Sciatic nerve (tissue), 2 donors: ENCODE data around the gene TTC22. TPM values are rescaled to one million over a fixed set of nuclear protein-coding genes. Genes with fewer than 3 reads are reported as not detected.

Experiments used
- ATAC-seq: fragments of 200-7000 bp; cut with Tn5 transposase; one replicate; pipeline ENCODE4 v1.9.1; 2020; ENCODE audit warnings: mild to moderate bottlenecking, moderate library complexity
- DNase-seq: peaks from one replicate; pipeline ENCODE4 v3.0.0-alpha.2; 2020; ENCODE audit warnings: low spot score
- intact Hi-C: fragments of 100-400 bp; cut with DNase I; formaldehyde crosslinking; loops from one replicate; pipeline ENCODE4 v1.14.2; 2022
- total RNA-seq: library from RNA; stranded (reverse); fragmentation: NEBNext Ultra II Directional; extraction: Animal tissue kit (Norgen Biotek cat#: 25700); gene quantifications from one replicate; pipeline ENCODE4 v1.2.1, GENCODE V29; 2021
- donor health status: DM: no; HTN: no; CAD: no.
- donor health status: DM: no; HTN: no; CAD: no.

TTC22 gene
- total RNA-seq, 1 donor from 2014 or later: 0.36 TPM

GRCh38 chr1:54767526-54767925 lies 33.6 kb downstream of the TTC22 start:
- no peak for ATAC-seq
- intact Hi-C loops: no loop called here
- no peak for DNase-seq

GRCh38 chr1:54766726-54767125 lies 34.4 kb downstream of the TTC22 start:
- no peak for DNase-seq
- intact Hi-C loops: no loop called here
- no peak for ATAC-seq

- no peak for DNase-seq
- intact Hi-C loops: no loop called here
- ATAC-seq: peak; percentile 41
These were observed 36.1 kb downstream of the TTC22 start for GRCh38 chr1:54764922-54765561.

- intact Hi-C loops: no loop called here
- ATAC-seq (peak; percentile 99), DNase-seq (peak; percentile 98)
These were observed 36.8 kb downstream of the TTC22 start, which contains the start of gene PARS2 for GRCh38 chr1:54764133-54764921. PARS2 (minus strand) TSS chr1:54764523; CDS start chr1:54759161, 5,362 bp downstream.

GRCh38 chr1:54763816-54764132 lies 37.3 kb downstream of the TTC22 start:
- intact Hi-C loops: no loop called here
- ATAC-seq (no peak), DNase-seq (no peak)

GRCh38 chr1:54758678-54759348 lies 42.3 kb downstream of the TTC22 start:
- ATAC-seq: no peak
- intact Hi-C loops: no loop called here

GRCh38 chr1:54757833-54758232 lies 43.3 kb downstream of the TTC22 start:
- ATAC-seq: no peak
- no peak for DNase-seq
- intact Hi-C loops: no loop called here

More at GRCh38 chr1:54758678-54759348, 42.3 kb downstream of the TTC22 start:
- DNase-seq: no peak

GRCh38 chr1:54754486-54755285 lies 46.4 kb downstream of the TTC22 start:
- ATAC-seq (peak; percentile 22), DNase-seq (no peak)
- intact Hi-C loops: no loop called here

- DNase-seq: no peak
- intact Hi-C loops: no loop called here
- no peak for ATAC-seq
These were observed 47.1 kb downstream of the TTC22 start for GRCh38 chr1:54754045-54754444.

GRCh38 chr1:54751426-54751825 lies 49.7 kb downstream of the TTC22 start:
- DNase-seq (no peak), ATAC-seq (no peak)
- intact Hi-C loops: no loop called here

- ATAC-seq (no peak), DNase-seq (no peak)
- intact Hi-C loops: no loop called here
These were observed 50.5 kb downstream of the TTC22 start for GRCh38 chr1:54750596-54750995.

- no peak for DNase-seq
- intact Hi-C loops: no loop called here
- no peak for ATAC-seq
These were observed 52.9 kb downstream of the TTC22 start for GRCh38 chr1:54748094-54748835.

GRCh38 chr1:54745864-54746263 lies 55.3 kb downstream of the TTC22 start:
- no peak for ATAC-seq
- intact Hi-C loops: no loop called here
- DNase-seq: no peak

- intact Hi-C loops: no loop called here
- no peak for DNase-seq
- no peak for ATAC-seq
These were observed 55.8 kb downstream of the TTC22 start for GRCh38 chr1:54745274-54745673.

- ATAC-seq (no peak), DNase-seq (no peak)
- intact Hi-C loops: no loop called here
These were observed 56.4 kb downstream of the TTC22 start for GRCh38 chr1:54744696-54745095.

- intact Hi-C loops: no loop called here
These were observed 57.5 kb downstream of the TTC22 start for GRCh38 chr1:54743416-54744226.

GRCh38 chr1:54742282-54742681 lies 58.8 kb downstream of the TTC22 start:
- ATAC-seq (no peak), DNase-seq (no peak)
- intact Hi-C loops: no loop called here

More at GRCh38 chr1:54743416-54744226, 57.5 kb downstream of the TTC22 start:
- ATAC-seq (no peak), DNase-seq (no peak)

GRCh38 chr1:54741531-54741930 lies 59.6 kb downstream of the TTC22 start:
- DNase-seq: no peak
- intact Hi-C loops: no loop called here
- ATAC-seq: no peak
